HG02973 (cell line): ENCODE measurements around the gene SLX4IP.
A peak's percentile ranks its signal among the peaks of the same experiment; 100 is the strongest.

Experiments used
- ATAC-seq: cut with Tn5 transposase; IDR thresholded peaks from one replicate; pipeline ENCODE4 v1.9.1; 2021; ENCODE audit warnings: moderate library complexity; ENCODE audit not compliant: unreplicated experiment

Gene SLX4IP

GRCh38 chr20:10644458-10645204, 209.5 kb downstream of the SLX4IP start:
- ATAC-seq, result peak; percentile 50

GRCh38 chr20:10645205-10645570, 210.1 kb downstream of the SLX4IP start:
- no peak for ATAC-seq

- no peak for ATAC-seq
These were observed 210.9 kb downstream of the SLX4IP start for GRCh38 chr20:10646006-10646405.

GRCh38 chr20:10646886-10647420, 211.8 kb downstream of the SLX4IP start:
- no peak for ATAC-seq

- ATAC-seq, result no peak
These were observed 212.4 kb downstream of the SLX4IP start for GRCh38 chr20:10647471-10647870.

GRCh38 chr20:10647909-10648308, 212.8 kb downstream of the SLX4IP start:
- ATAC-seq, result no peak

GRCh38 chr20:10648651-10649050, 213.5 kb downstream of the SLX4IP start:
- no peak for ATAC-seq

GRCh38 chr20:10649080-10649796, 214.1 kb downstream of the SLX4IP start:
- ATAC-seq, result no peak

- ATAC-seq, result no peak
These were observed 214.7 kb downstream of the SLX4IP start for GRCh38 chr20:10649797-10650160.

- no peak for ATAC-seq
These were observed 216.3 kb downstream of the SLX4IP start for GRCh38 chr20:10651227-10651990.

- ATAC-seq, result no peak
These were observed 217.1 kb downstream of the SLX4IP start for GRCh38 chr20:10652185-10652584.

- ATAC-seq, result no peak
These were observed 217.7 kb downstream of the SLX4IP start for GRCh38 chr20:10652660-10653261.

- ATAC-seq, result no peak
These were observed 218.6 kb downstream of the SLX4IP start for GRCh38 chr20:10653599-10654249.

- no peak for ATAC-seq
These were observed 219.1 kb downstream of the SLX4IP start for GRCh38 chr20:10654250-10654610.

GRCh38 chr20:10654630-10655029, 219.5 kb downstream of the SLX4IP start:
- ATAC-seq, result no peak

- no peak for ATAC-seq
These were observed 220.9 kb downstream of the SLX4IP start for GRCh38 chr20:10655720-10656669.

GRCh38 chr20:10657453-10657852, 222.3 kb downstream of the SLX4IP start:
- ATAC-seq, result no peak

- ATAC-seq, result no peak
These were observed 223.1 kb downstream of the SLX4IP start for GRCh38 chr20:10658051-10658823.
